OCI-LY3 (cell line): ENCODE data around the gene SPTSSB.

Experiments used
- H2AFZ ChIP-seq: fragments of 200-600, 300-600 bp; shearing (Covaris generic); 2 replicates; pipeline ENCODE4 v1.6.0; 2014; ENCODE audit warnings: antibody characterized with exemption, low read depth, low read length
- H3K27ac ChIP-seq: fragments of 200-600, 300-600 bp; sonication (generic); 2 replicates; pipeline ENCODE4 v1.5.1; 2014; ENCODE audit warnings: mild to moderate bottlenecking, low read length, moderate library complexity, mixed read lengths
- H3K27me3 ChIP-seq: fragments of 200-600, 300-600 bp; sonication (generic); 2 replicates; pipeline ENCODE4 v1.6.1; 2014; ENCODE audit warnings: low read depth, low read length, mixed read lengths
- H3K36me3 ChIP-seq: fragments of 200-600, 300-600 bp; sonication (generic); replicated peaks from 2 replicates; pipeline ENCODE3; 2014; ENCODE audit warnings: low read depth, low read length, mixed read lengths
- H3K4me1 ChIP-seq: fragments of 300-600, 200-600 bp; sonication (generic); 2 replicates; pipeline ENCODE4 v1.6.1; 2014; ENCODE audit warnings: low read length, mixed read lengths
- H3K4me2 ChIP-seq: fragments of 200-600, 300-600 bp; sonication (generic); 2 replicates; pipeline ENCODE4 v1.6.1; 2014; ENCODE audit warnings: low read length, mixed read lengths
- H3K4me3 ChIP-seq: fragments of 300-600, 200-600 bp; sonication (generic); 2 replicates; pipeline ENCODE4 v1.5.1; 2014; ENCODE audit warnings: antibody characterized with exemption, mild to moderate bottlenecking, low read length, moderate library complexity
- H3K79me2 ChIP-seq: fragments of 300-600, 200-600 bp; shearing (Covaris generic); 2 replicates; pipeline ENCODE4 v1.6.1; 2014; ENCODE audit warnings: mild to moderate bottlenecking, low read length, mixed read lengths
- H3K9ac ChIP-seq: fragments of 300-600, 200-600 bp; shearing (Covaris generic); 2 replicates; pipeline ENCODE4 v1.6.0; 2014; ENCODE audit warnings: mild to moderate bottlenecking, low read length, moderate library complexity
- H3K9me3 ChIP-seq: fragments of 200-600, 300-600 bp; shearing (Covaris generic); 2 replicates; pipeline ENCODE4 v1.6.1; 2014; ENCODE audit warnings: low read length, mixed read lengths; ENCODE audit not compliant: insufficient read depth
- H4K20me1 ChIP-seq: fragments of 200-600, 300-600 bp; sonication (generic); 2 replicates; pipeline ENCODE4 v1.6.1; 2016; ENCODE audit warnings: low read length, mixed read lengths; ENCODE audit not compliant: insufficient read depth
- EZH2phosphoT487 ChIP-seq: fragments of 200-600 bp; shearing (Covaris generic); IDR thresholded peaks from 2 replicates; pipeline ENCODE4 v1.6.1; 2018; ENCODE audit warnings: antibody characterized with exemption, mixed run types, low read depth
- TF ChIP-seq, protein P1 (sequence below): fragments of 200-600, 300-600 bp; sonication (generic); IDR thresholded peaks from 2 replicates; pipeline ENCODE4 v1.5.1; 2014; ENCODE audit warnings: antibody characterized with exemption, low read length, low read depth

The SPTSSB gene

DNA sequence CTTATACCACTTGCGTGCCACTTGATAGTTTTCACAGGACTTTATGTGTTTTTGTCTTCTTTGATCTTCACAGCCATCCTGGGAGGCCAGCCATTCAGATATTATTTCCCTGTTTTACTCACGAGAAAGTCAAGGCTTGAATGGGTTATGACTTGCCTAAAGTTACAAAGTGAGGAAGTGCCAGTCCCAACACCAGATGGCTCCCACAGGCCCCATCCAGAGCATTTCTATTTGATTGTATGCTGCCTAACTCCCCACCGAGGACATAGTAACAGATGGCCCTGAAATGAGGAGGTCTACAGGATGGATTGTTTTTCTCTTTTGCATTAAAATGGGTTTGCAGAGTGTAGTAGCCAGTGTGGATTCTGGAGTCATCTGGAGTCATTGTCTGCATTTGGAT, 74.5 kb downstream of the SPTSSB start:
- H3K4me2 ChIP-seq, result no peak overlapping the region
- no peak overlapping the region for H3K4me3 ChIP-seq
- H3K9me3 ChIP-seq, result peaks cover 12% of the 10 kb centered on the region; the same call in 1 of the 2 replicates
- H3K27ac ChIP-seq, result no peak overlapping the region
- no peaks in the 10 kb centered on the region for H3K79me2 ChIP-seq
- H2AFZ ChIP-seq, result no peak overlapping the region
- no peak overlapping the region for H3K9ac ChIP-seq
- H3K36me3 ChIP-seq, result peaks cover 21% of the 10 kb centered on the region
- no peaks in the 10 kb centered on the region for H3K4me1 ChIP-seq
- no peaks in the 10 kb centered on the region for H4K20me1 ChIP-seq
- TF ChIP-seq EZH2phosphoT487, result no peak
- TF ChIP-seq, protein P1, sequence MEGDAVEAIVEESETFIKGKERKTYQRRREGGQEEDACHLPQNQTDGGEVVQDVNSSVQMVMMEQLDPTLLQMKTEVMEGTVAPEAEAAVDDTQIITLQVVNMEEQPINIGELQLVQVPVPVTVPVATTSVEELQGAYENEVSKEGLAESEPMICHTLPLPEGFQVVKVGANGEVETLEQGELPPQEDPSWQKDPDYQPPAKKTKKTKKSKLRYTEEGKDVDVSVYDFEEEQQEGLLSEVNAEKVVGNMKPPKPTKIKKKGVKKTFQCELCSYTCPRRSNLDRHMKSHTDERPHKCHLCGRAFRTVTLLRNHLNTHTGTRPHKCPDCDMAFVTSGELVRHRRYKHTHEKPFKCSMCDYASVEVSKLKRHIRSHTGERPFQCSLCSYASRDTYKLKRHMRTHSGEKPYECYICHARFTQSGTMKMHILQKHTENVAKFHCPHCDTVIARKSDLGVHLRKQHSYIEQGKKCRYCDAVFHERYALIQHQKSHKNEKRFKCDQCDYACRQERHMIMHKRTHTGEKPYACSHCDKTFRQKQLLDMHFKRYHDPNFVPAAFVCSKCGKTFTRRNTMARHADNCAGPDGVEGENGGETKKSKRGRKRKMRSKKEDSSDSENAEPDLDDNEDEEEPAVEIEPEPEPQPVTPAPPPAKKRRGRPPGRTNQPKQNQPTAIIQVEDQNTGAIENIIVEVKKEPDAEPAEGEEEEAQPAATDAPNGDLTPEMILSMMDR, result no peak
- no peaks in the 10 kb centered on the region for H3K27me3 ChIP-seq

DNA sequence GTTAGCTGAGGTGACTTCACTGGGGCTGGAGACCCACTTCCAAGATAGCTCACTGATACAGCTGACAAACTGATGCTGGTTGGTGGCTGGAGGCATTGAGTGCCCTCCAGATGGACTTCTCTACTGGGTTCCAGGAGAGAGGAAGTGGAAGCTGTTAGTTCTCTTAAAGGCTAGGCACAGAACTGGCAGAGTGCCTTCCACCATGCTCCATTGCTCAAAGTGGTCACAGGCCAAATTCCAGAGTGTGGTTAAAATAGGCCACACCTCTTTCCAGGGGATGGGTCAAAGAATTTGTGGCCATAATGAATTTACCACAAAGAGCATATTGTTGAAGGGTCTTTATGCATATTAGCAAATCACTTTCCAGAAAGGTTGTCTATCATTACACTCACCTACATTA, 76.0 kb downstream of the SPTSSB start:
- Histone ChIP-seq H3K36me3 (peaks cover 21% of the 10 kb centered on the region), H3K9me3 (peaks cover 12% of the 10 kb centered on the region; the same call in 1 of the 2 replicates), H3K4me1 (no peaks in the 10 kb centered on the region), H3K27me3 (no peaks in the 10 kb centered on the region), H4K20me1 (no peaks in the 10 kb centered on the region; the same call in 1 of the 2 replicates), H3K4me3 (no peak overlapping the region), H3K79me2 (no peaks in the 10 kb centered on the region), H3K9ac (no peak overlapping the region), H3K27ac (no peak overlapping the region), H2AFZ (no peak overlapping the region), H3K4me2 (no peak overlapping the region)
- TF ChIP-seq, protein P1, result no peak
- no peak for TF ChIP-seq EZH2phosphoT487
